Esophagus squamous epithelium (tissue), 5 donors: ENCODE results near the gene MMP2. TPM values are rescaled to one million over a fixed set of nuclear protein-coding genes. Genes with fewer than 3 reads are reported as not detected.

Experiments
- DNase-seq: peaks from one replicate; lab custom pipeline; 2025; lab: John Stamatoyannopoulos, UW
- H3K27ac ChIP-seq, 4 donors: fragments of 200-600 bp; sonication (generic); one replicate each; pipeline ENCODE4 v1.5.1; 2016 to 2019; ENCODE audit warnings: mild to moderate bottlenecking in 1 of 4
- H3K27me3 ChIP-seq, 4 donors: fragments of 200-600 bp; sonication (generic); 1 replicate in 3 of 4; 2 replicates in 1 of 4; pipeline versions ENCODE4 v1.5.1 to v1.6.0; 2017 to 2021; ENCODE audit warnings: antibody characterized with exemption in 1 of 4
- H3K36me3 ChIP-seq, 3 donors: fragments of 200-600 bp; sonication (generic); one replicate each; pipeline ENCODE4 v1.5.1; 2016 to 2019
- H3K4me1 ChIP-seq, 3 donors: fragments of 200-600 bp; sonication (generic); one replicate each; pipeline ENCODE4 v1.5.1; 2017 to 2019
- H3K4me3 ChIP-seq, 4 donors: fragments of 200-600 bp; sonication (generic); 1 replicate in 3 of 4; 2 replicates in 1 of 4; pipeline ENCODE4 v1.5.1; 2016 to 2019; ENCODE audit warnings: mild to moderate bottlenecking in 2 of 4, moderate library complexity in 1 of 4
- H3K9me3 ChIP-seq, 3 donors: fragments of 200-600 bp; sonication (generic); one replicate each; pipeline ENCODE4 v1.5.1; 2016 to 2019
- POLR2A ChIP-seq, 4 donors: fragments of 450-650 bp; IDR thresholded peaks; one replicate each; pipeline ENCODE4 v1.6.1; 2017; ENCODE audit warnings: antibody characterized with exemption in 4 of 4, mild to moderate bottlenecking in 4 of 4, moderate library complexity in 3 of 4
- WGBS, 2 donors: methylation state at CpG; one replicate each; pipeline ENCODE4 v1.1.5; 2018; 5-methylcytosine and 5-hydroxymethylcytosine counted together
- intact Hi-C: fragments of 100-400 bp; cut with DNase I; formaldehyde crosslinking; loops from one replicate; pipeline ENCODE4 v1.15.0; 2022
- total RNA-seq, 4 donors: library from RNA; depleted of rRNA; stranded (reverse); fragments of >200 nt; gene quantifications; one replicate each; pipeline ENCODE4 v1.1.0, GENCODE V29; 2016
- TF ChIP-seq, protein P1 (sequence below), 6 experiments: fragments of 450-650 bp in 4 of 6; fragments of 200-600 bp in 2 of 6; sonication (generic) in 2 of 6; IDR thresholded peaks; one replicate each; pipeline ENCODE4 v1.5.1; 2016 to 2019; ENCODE audit warnings: antibody characterized with exemption in 6 of 6, mild to moderate bottlenecking in 4 of 6, moderate library complexity in 4 of 6
- donor health status: DM: yes; HTN: yes; CAD: no.

Gene MMP2
- total RNA-seq, 4 donors from 2014 or later = 4.5 to 210 (median 92.7) TPM

DNA sequence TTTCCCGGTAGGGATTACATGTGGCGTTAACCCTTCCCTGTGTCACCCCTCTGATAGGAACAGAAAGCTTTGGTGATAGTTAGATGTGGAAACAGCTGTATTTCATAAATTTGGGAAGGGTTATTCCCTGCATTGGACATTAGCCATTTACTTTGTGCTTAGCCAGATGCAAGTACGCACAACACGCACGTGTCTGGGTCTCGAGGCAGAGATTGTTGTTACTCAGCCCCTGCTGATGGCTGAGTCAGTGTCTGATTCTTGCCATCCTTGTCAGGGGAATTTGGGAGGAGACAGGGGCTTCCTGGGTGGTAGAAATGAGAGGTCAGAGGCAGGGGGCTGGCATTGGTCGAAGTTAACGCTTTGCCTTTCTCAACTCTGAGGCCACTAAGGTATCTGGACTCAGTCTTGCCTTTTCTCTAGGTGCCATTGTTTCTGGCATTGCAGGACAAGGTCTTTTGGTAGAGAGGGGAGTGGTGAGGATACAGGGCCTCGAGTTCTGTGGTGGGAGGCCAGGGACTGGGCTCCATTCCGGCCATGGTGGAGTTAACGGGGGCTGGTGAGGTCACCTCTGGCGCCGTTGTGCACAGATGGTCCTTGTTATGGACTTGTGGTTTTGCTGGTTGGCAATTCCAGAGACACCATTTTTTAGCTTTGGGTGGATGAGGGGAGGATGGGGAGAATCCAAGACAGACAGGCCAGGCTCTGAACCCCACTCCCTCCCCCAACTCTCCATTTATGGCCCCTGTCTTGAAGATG, 8.2 kb downstream of the MMP2 start:
- peaks cover 0 to 5% (median 0%) of the 10 kb centered on the region in 4 donors for H3K27me3 ChIP-seq
- peaks cover 0 to 27% (median 0%) of the 10 kb centered on the region in 3 donors for H3K36me3 ChIP-seq
- H3K4me3 ChIP-seq = peak overlapping the region in 1 of 4 donors; percentile 16
- DNase-seq = no peak
- H3K9me3 ChIP-seq = no peaks in the 10 kb centered on the region
- intact Hi-C loops = no loop called here
- 78 to 82% methylated on average over 9 to 13 of the region's 13 CpGs for WGBS, 2 donors
- TF ChIP-seq, protein P1, sequence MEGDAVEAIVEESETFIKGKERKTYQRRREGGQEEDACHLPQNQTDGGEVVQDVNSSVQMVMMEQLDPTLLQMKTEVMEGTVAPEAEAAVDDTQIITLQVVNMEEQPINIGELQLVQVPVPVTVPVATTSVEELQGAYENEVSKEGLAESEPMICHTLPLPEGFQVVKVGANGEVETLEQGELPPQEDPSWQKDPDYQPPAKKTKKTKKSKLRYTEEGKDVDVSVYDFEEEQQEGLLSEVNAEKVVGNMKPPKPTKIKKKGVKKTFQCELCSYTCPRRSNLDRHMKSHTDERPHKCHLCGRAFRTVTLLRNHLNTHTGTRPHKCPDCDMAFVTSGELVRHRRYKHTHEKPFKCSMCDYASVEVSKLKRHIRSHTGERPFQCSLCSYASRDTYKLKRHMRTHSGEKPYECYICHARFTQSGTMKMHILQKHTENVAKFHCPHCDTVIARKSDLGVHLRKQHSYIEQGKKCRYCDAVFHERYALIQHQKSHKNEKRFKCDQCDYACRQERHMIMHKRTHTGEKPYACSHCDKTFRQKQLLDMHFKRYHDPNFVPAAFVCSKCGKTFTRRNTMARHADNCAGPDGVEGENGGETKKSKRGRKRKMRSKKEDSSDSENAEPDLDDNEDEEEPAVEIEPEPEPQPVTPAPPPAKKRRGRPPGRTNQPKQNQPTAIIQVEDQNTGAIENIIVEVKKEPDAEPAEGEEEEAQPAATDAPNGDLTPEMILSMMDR (IDR thresholded peaks at IDR 0.05) = no peak
- no peak for TF ChIP-seq POLR2A (IDR thresholded peaks at IDR 0.05)
- H3K27ac ChIP-seq = peak overlapping the region in 3 of 4 donors; percentile 42 to 77 (median 52)
- peaks cover 0 to 46% (median 4%) of the 10 kb centered on the region in 3 donors for H3K4me1 ChIP-seq

DNA sequence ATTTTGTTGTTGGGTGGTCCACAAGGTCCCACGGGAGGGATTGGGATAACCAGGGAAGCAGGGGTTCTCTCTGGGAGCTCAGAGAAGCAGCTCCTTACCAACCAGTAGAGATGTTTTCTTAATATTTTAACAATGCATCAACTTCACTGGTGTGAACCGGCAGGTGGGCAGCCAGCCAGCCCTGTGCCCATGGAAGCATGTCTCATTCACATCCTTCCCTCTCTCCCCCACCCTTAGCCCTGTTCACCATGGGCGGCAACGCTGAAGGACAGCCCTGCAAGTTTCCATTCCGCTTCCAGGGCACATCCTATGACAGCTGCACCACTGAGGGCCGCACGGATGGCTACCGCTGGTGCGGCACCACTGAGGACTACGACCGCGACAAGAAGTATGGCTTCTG, 9.3 kb downstream of the MMP2 start:
- TF ChIP-seq POLR2A (IDR thresholded peaks at IDR 0.05) = no peak
- TF ChIP-seq, protein P1 (IDR thresholded peaks at IDR 0.05) = no peak
- 86% methylated on average over 9 of the region's 12 CpGs; no CpG with 5 or more reads in 1 of the 2 donors for WGBS, 2 donors
- DNase-seq = no peak
- Histone ChIP-seq H3K4me1 (peaks cover 0 to 35% (median 0%) of the 10 kb centered on the region in 3 donors), H3K27me3 (peaks cover 0 to 2% (median 0%) of the 10 kb centered on the region in 4 donors), H3K36me3 (peaks cover 0 to 27% (median 0%) of the 10 kb centered on the region in 3 donors), H3K4me3 (no peak overlapping the region), H3K27ac (peak overlapping the region in 3 of 4 donors; percentile 36 to 77 (median 52)), H3K9me3 (no peaks in the 10 kb centered on the region)
- intact Hi-C loops = no loop called here

DNA sequence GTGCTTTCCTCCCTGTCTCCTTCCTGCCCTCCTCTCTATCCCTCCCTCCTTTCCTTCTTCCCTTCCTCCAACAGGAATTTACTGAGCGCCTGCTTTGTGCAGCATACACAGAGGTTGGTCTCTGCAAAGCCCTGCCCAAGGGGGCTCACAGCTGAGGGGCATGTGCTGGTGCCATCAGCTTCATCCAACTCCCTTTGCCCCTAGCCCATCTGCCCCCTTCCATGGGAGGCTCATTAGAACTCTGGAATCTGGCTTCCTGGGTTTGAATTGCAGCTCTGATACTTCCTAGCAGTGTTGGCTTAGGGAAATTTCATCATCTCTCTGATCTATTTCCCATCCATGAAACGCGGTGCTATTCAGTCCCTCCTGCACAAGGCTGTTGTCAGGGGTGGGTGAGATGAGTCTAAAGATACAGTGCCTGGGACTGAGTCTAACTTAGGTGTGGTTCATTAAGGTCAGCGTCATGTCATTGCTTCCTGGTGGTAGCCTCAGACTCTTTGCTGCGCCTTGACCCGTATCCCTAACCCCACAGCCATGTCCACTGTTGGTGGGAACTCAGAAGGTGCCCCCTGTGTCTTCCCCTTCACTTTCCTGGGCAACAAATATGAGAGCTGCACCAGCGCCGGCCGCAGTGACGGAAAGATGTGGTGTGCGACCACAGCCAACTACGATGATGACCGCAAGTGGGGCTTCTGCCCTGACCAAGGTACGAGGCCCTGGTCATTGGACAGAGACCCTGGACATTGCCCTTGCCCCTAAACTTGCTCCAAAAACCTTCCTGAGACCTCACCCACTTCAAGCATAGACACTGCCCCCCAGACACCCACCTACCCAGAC, 10.3 kb downstream of the MMP2 start:
- Histone ChIP-seq H3K4me3 (no peak overlapping the region), H3K36me3 (peaks cover 0 to 27% (median 0%) of the 10 kb centered on the region in 3 donors), H3K27ac (peak overlapping the region in 1 of 4 donors; percentile 77), H3K9me3 (no peaks in the 10 kb centered on the region), H3K4me1 (peaks cover 0 to 26% (median 0%) of the 10 kb centered on the region in 3 donors), H3K27me3 (peaks cover 0 to 2% (median 0%) of the 10 kb centered on the region in 4 donors)
- TF ChIP-seq POLR2A (IDR thresholded peaks at IDR 0.05) = no peak
- TF ChIP-seq, protein P1 (IDR thresholded peaks at IDR 0.05) = no peak
- DNase-seq = no peak
- 92 to 96% methylated on average over 10 to 11 of the region's 14 CpGs for WGBS, 2 donors
- intact Hi-C loops = no loop called here

DNA sequence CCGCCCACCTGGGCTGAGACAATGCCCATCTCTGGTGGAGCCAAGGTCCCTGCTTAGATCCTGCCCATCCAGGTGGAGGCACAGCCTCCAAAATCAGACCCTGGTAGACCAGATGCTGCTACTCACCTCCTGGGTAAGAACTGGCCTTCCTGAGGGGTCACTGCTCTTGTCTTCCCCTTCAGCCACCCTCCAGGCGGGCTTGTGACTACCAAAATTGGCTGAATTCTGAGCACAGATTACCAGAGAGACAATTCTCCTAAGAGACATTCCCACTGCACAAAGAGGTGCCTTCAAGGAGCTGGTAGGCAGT, 10.9 kb downstream of the MMP2 start:
- Histone ChIP-seq H3K27ac (peak overlapping the region in 1 of 4 donors; percentile 36), H3K4me1 (peaks cover 0 to 29% (median 0%) of the 10 kb centered on the region in 3 donors), H3K36me3 (peaks cover 0 to 27% (median 0%) of the 10 kb centered on the region in 3 donors), H3K9me3 (no peaks in the 10 kb centered on the region), H3K27me3 (peaks cover 0 to 2% (median 0%) of the 10 kb centered on the region in 4 donors), H3K4me3 (no peak overlapping the region)
- DNase-seq = no peak
- TF ChIP-seq, protein P1 (IDR thresholded peaks at IDR 0.05) = no peak
- no peak for TF ChIP-seq POLR2A (IDR thresholded peaks at IDR 0.05)
- intact Hi-C loops = no loop called here
- 75% methylated on average over 2 of the region's 2 CpGs; no CpG with 5 or more reads in 1 of the 2 donors for WGBS, 2 donors
